HCT116 (cell line): ENCODE measurements around the gene GNPTG. TPM values are rescaled to one million over a fixed set of nuclear protein-coding genes. Genes with fewer than 3 reads are reported as not detected.
A peak's percentile ranks its signal among the peaks of the same experiment; 100 is the strongest.

Experiments
- ATAC-seq: fragments of 200-7000 bp; cut with Tn5 transposase; 2 replicates; pipeline ENCODE4 v1.9.1; 2020; ENCODE audit warnings: mild to moderate bottlenecking, moderate library complexity
- BruUV-seq: library from RNA; stranded (reverse); fragments of 400-500 nt; replicated peaks from 2 replicates; lab custom pipeline; 2021; lab: Mats Ljungman, UMichigan
- CTCF ChIA-PET: fragments of 300-600 bp; sonication (Branson Sonifier 250); formaldehyde crosslinking; loops from one replicate; lab custom pipeline; 2021; ENCODE audit warnings: antibody characterized with exemption; lab: Charles Lee
- POLR2A ChIA-PET: fragments of 300-600, 350-600 bp; sonication (Branson Sonifier 250); formaldehyde crosslinking; loops from one replicate; lab custom pipeline; 2021; ENCODE audit warnings: antibody characterized with exemption; lab: Charles Lee
- RAD21 ChIA-PET, 2 experiments: fragments of 300-600 bp; sonication (Branson Sonifier 250); formaldehyde crosslinking; loops; one replicate each; lab custom pipeline; 2023; ENCODE audit warnings: low total read pairs in 2 of 2; ENCODE audit not compliant: uncharacterized antibody in 2 of 2, unreplicated experiment in 2 of 2, low non-redundant PET in 1 of 2; lab: Charles Lee
- DNase-seq: peaks from one replicate; pipeline ENCODE4 v3.0.0-alpha.2; 2010; ENCODE audit warnings: low read depth, low spot score
- H2AFZ ChIP-seq: fragments of 200-600 bp; shearing (Covaris generic), sonication (generic); 2 replicates; pipeline ENCODE4 v1.6.1; 2017; ENCODE audit warnings: low read depth, mixed run types, mixed read lengths, antibody characterized with exemption, low read length; ENCODE audit not compliant: poor library complexity, severe bottlenecking
- H3K27ac ChIP-seq: 2 replicates; pipeline ENCODE4 v1.5.1; 2012; ENCODE audit warnings: low read depth, low read length
- H3K27me3 ChIP-seq: fragments of 200-600 bp; sonication (generic); 2 replicates; pipeline ENCODE4 v1.6.1; 2016; ENCODE audit warnings: mixed run types, low read length, mixed read lengths; ENCODE audit not compliant: insufficient read depth
- H3K36me3 ChIP-seq, 2 experiments: fragments of 200-500 bp in 1 of 2; fragments of 200-600 bp in 1 of 2; sonication (Bioruptor generic) in 1 of 2; sonication (generic) in 1 of 2; 2 replicates each; pipeline versions ENCODE4 v1.5.1 to v1.6.1; 2014 to 2016; ENCODE audit warnings: low read length in 2 of 2, inconsistent platforms in 1 of 2, mixed read lengths in 1 of 2, mixed run types in 1 of 2; ENCODE audit not compliant: insufficient read depth in 2 of 2, control insufficient read depth in 1 of 2
- H3K4me1 ChIP-seq, 2 experiments: fragments of 200-600 bp in 1 of 2; sonication (generic) in 1 of 2; 2 replicates each; pipeline versions ENCODE4 v1.5.1 to v1.6.1; 2012 to 2017; ENCODE audit warnings: low read length in 2 of 2, inconsistent platforms in 1 of 2, mild to moderate bottlenecking in 1 of 2, mixed read lengths in 1 of 2, mixed run types in 1 of 2, moderate library complexity in 1 of 2; ENCODE audit not compliant: insufficient read depth in 2 of 2, control insufficient read depth in 1 of 2
- H3K4me2 ChIP-seq: fragments of 200-600 bp; sonication (generic); 2 replicates; pipeline ENCODE4 v1.6.1; 2017; ENCODE audit warnings: mixed run types, low read length, mixed read lengths
- H3K4me3 ChIP-seq, 2 experiments: fragments of 200-600 bp in 1 of 2; sonication (generic) in 1 of 2; replicated peaks in 1 of 2; 2 replicates each; pipeline ENCODE4 v1.5.1; 2011 to 2016; ENCODE audit warnings: low read length in 2 of 2, control low read depth in 1 of 2, low read depth in 1 of 2, mild to moderate bottlenecking in 1 of 2, mixed read lengths in 1 of 2, mixed run types in 1 of 2
- H3K79me2 ChIP-seq: fragments of 200-600 bp; sonication (generic); 2 replicates; pipeline ENCODE4 v1.6.1; 2017; ENCODE audit warnings: mild to moderate bottlenecking, mixed run types, low read length, moderate library complexity, mixed read lengths; ENCODE audit not compliant: insufficient read depth
- H3K9ac ChIP-seq: fragments of 200-600 bp; sonication (generic); 2 replicates; pipeline ENCODE4 v1.6.1; 2016; ENCODE audit warnings: low read length, mixed read lengths
- H3K9me2 ChIP-seq: fragments of 200-600 bp; sonication (generic), shearing (Covaris generic); 2 replicates; pipeline ENCODE4 v1.6.1; 2017; ENCODE audit warnings: mixed run types, mild to moderate bottlenecking, moderate library complexity; ENCODE audit not compliant: insufficient read depth
- H3K9me3 ChIP-seq, 2 experiments: fragments of 200-500 bp in 1 of 2; fragments of 200-600 bp in 1 of 2; sonication (Bioruptor generic) in 1 of 2; sonication (generic) in 1 of 2; 2 replicates each; pipeline ENCODE4 v1.6.1; 2014 to 2017; ENCODE audit warnings: low read length in 2 of 2, mixed read lengths in 2 of 2, inconsistent platforms in 1 of 2, low read depth in 1 of 2, mild to moderate bottlenecking in 1 of 2, mixed run types in 1 of 2, moderate library complexity in 1 of 2; ENCODE audit not compliant: control insufficient read depth in 1 of 2, insufficient read depth in 1 of 2
- H4K20me1 ChIP-seq: fragments of 200-600 bp; sonication (generic), shearing (Covaris generic); 2 replicates; pipeline ENCODE4 v1.6.1; 2017; ENCODE audit warnings: mixed run types, mild to moderate bottlenecking, moderate library complexity; ENCODE audit not compliant: insufficient read depth
- POLR2AphosphoS5 ChIP-seq: IDR thresholded peaks from 2 replicates; pipeline ENCODE4 v1.6.1; 2011; ENCODE audit warnings: mild to moderate bottlenecking, low read depth, low read length, moderate library complexity
- REST ChIP-seq: IDR thresholded peaks from 2 replicates; pipeline ENCODE4 v1.6.1; 2012; ENCODE audit warnings: low read depth
- intact Hi-C: fragments of 100-400 bp; cut with micrococcal nuclease; formaldehyde crosslinking; loops from 2 replicates; pipeline ENCODE4 v1.10.0; 2022
- total RNA-seq: library from RNA; stranded (reverse); gene quantifications from one replicate; pipeline ENCODE4 v1.2.1, GENCODE V29; 2021; ENCODE audit not compliant: unreplicated experiment

Gene GNPTG
- total RNA-seq, 1 experiment from 2014 or later, result 35.2 TPM

- POLR2A ChIA-PET, result interaction anchor here (0.7 to 1.6 kb wide), 3 partner anchors 12 to 55 kb away, joined by 3 to 5 read pairs (median 3); no protein-coding TSS in a partner anchor
- H3K9me2 ChIP-seq, result no peaks in the 10 kb centered on the region
- H4K20me1 ChIP-seq, result peaks cover 29% of the 10 kb centered on the region; the same call in 1 of the 2 replicates
- H3K9ac ChIP-seq, result peak overlapping the region; percentile 93
- RAD21 ChIA-PET, result no interaction called here
- no peaks in the 10 kb centered on the region for H3K9me3 ChIP-seq
- peak; percentile 74 for DNase-seq
- peak overlapping the region; percentile 39 to 63 for H3K4me3 ChIP-seq
- peaks cover 35% of the 10 kb centered on the region for H3K79me2 ChIP-seq
- no peak for TF ChIP-seq REST
- peak; percentile 58; the same call in 1 of the 2 replicates for TF ChIP-seq POLR2AphosphoS5
- H3K27me3 ChIP-seq, result no peaks in the 10 kb centered on the region
- H3K4me2 ChIP-seq, result peak overlapping the region; percentile 84
- peak overlapping the region; percentile 100 for H3K27ac ChIP-seq
- no TSS peak for BruUV-seq
- CTCF ChIA-PET, result interaction anchor here (1.0 kb wide), 1 partner anchor 11 kb away, joined by 4 read pairs; no protein-coding TSS in a partner anchor
- intact Hi-C loops, result no loop called here
- no peak overlapping the region for H2AFZ ChIP-seq
- peaks cover 0 to 12% of the 10 kb centered on the region in 2 experiments; a peak in 1 of 4 replicates for H3K36me3 ChIP-seq
- ATAC-seq, result peak; percentile 50
- peaks cover 24 to 69% of the 10 kb centered on the region in 2 experiments for H3K4me1 ChIP-seq
Measured at GRCh38 chr16:1308036-1308976, 43.4 kb upstream of the GNPTG start.
